IgD-negative memory B cell (primary cell): ENCODE results near the gene CDHR1. TPM values are rescaled to one million over a fixed set of nuclear protein-coding genes. Genes with fewer than 3 reads are reported as not detected.
"Not testable (repeated sequence)": the region's sequence is repeated elsewhere in the genome, so short reads cannot be mapped to it uniquely, and the experiment has no call there.

Experiments used
- H3K27ac Mint-ChIP-seq, 3 donors: one replicate each; pipeline ENCODE4 v1.8.0; 2020 to 2022; ENCODE audit warnings: mild to moderate bottlenecking in 3 of 3, mixed read lengths in 3 of 3, moderate library complexity in 1 of 3
- H3K27me3 Mint-ChIP-seq: one replicate; pipeline ENCODE4 v1.8.0; 2021; ENCODE audit warnings: mixed read lengths
- H3K36me3 Mint-ChIP-seq: one replicate; pipeline ENCODE4 v1.8.0; 2020; ENCODE audit warnings: mild to moderate bottlenecking, mixed read lengths
- H3K4me1 Mint-ChIP-seq, 3 donors: one replicate each; pipeline ENCODE4 v1.8.0; 2020 to 2022; ENCODE audit warnings: mixed read lengths in 3 of 3, mild to moderate bottlenecking in 1 of 3
- H3K4me3 Mint-ChIP-seq, 4 donors: one replicate each; pipeline ENCODE4 v1.8.0; 2020 to 2022; ENCODE audit warnings: mild to moderate bottlenecking in 4 of 4, mixed read lengths in 4 of 4, moderate library complexity in 3 of 4
- H3K9me3 Mint-ChIP-seq, 3 donors: one replicate each; pipeline ENCODE4 v1.8.0; 2020 to 2021; ENCODE audit warnings: mixed read lengths in 3 of 3, mild to moderate bottlenecking in 1 of 3
- polyA plus RNA-seq: library from polyadenylated mRNA; unstranded; fragments of 300-500 nt; fragmentation: Illumina TruSeq; gene quantifications from one replicate; pipeline ENCODE4 v1.2.3, GENCODE V29; 2021

CDHR1 gene
- polyA plus RNA-seq, 1 donor from 2014 or later, result not detected

GRCh38 chr10:84166620-84167288 is 27.6 kb upstream of the CDHR1 start:
- H3K27ac Mint-ChIP-seq, result peak overlapping the region in 2 of 3 donors; percentile 5 to 46
- H3K4me1 Mint-ChIP-seq, result peaks cover 6 to 20% (median 14%) of the 10 kb centered on the region in 3 donors
- H3K4me3 Mint-ChIP-seq, result peak overlapping the region in 2 of 4 donors; percentile 41 to 57
- peaks cover 0 to 8% (median 0%) of the 10 kb centered on the region in 3 donors for H3K9me3 Mint-ChIP-seq
- H3K27me3 Mint-ChIP-seq, result peaks cover 10% of the 10 kb centered on the region
- H3K36me3 Mint-ChIP-seq, result peaks cover 2% of the 10 kb centered on the region

- not testable (repeated sequence) for H3K36me3 Mint-ChIP-seq, H3K9me3 Mint-ChIP-seq, H3K27me3 Mint-ChIP-seq
- Mint-ChIP-seq H3K4me3 (peak overlapping the region in 1 of 4 donors; percentile 17), H3K4me1 (peaks cover 12 to 24% (median 19%) of the 10 kb centered on the region in 3 donors), H3K27ac (peak overlapping the region in 2 of 3 donors; percentile 5 to 46)
These were observed 27.1 kb upstream of the CDHR1 start for GRCh38 chr10:84167289-84167653.

GRCh38 chr10:84168382-84168781 is 26.0 kb upstream of the CDHR1 start:
- peak overlapping the region in 2 of 4 donors; percentile 23 to 54 for H3K4me3 Mint-ChIP-seq
- H3K27me3 Mint-ChIP-seq, result not testable (repeated sequence)

GRCh38 chr10:84171237-84171636 is 23.1 kb upstream of the CDHR1 start:
- Mint-ChIP-seq H3K27ac (peak overlapping the region; percentile 81 to 97 (median 90)), H3K4me3 (peak overlapping the region in 3 of 4 donors; percentile 50 to 83 (median 65)), H3K4me1 (peaks cover 10 to 19% (median 17%) of the 10 kb centered on the region in 3 donors)
- H3K9me3 Mint-ChIP-seq, H3K27me3 Mint-ChIP-seq, H3K36me3 Mint-ChIP-seq: not testable (repeated sequence)

More at GRCh38 chr10:84168382-84168781, 26.0 kb upstream of the CDHR1 start:
- peaks cover 14 to 32% (median 25%) of the 10 kb centered on the region in 3 donors for H3K4me1 Mint-ChIP-seq
- not testable (repeated sequence) for H3K36me3 Mint-ChIP-seq, H3K27ac Mint-ChIP-seq, H3K9me3 Mint-ChIP-seq

- H3K27ac Mint-ChIP-seq, result peak overlapping the region; percentile 81 to 97 (median 90)
- peak overlapping the region in 3 of 4 donors; percentile 13 to 83 (median 65) for H3K4me3 Mint-ChIP-seq
These were observed 22.5 kb upstream of the CDHR1 start for GRCh38 chr10:84171700-84172466.

GRCh38 chr10:84172467-84173356 is 21.6 kb upstream of the CDHR1 start:
- peak overlapping the region in 2 of 4 donors; percentile 13 to 68 for H3K4me3 Mint-ChIP-seq
- H3K27me3 Mint-ChIP-seq, result peaks cover 2% of the 10 kb centered on the region
- H3K4me1 Mint-ChIP-seq, result peaks cover 14 to 23% (median 21%) of the 10 kb centered on the region in 3 donors
- H3K27ac Mint-ChIP-seq, result peak overlapping the region; percentile 81 to 97 (median 90)
- peaks cover 0 to 2% (median 0%) of the 10 kb centered on the region in 3 donors for H3K9me3 Mint-ChIP-seq
- peaks cover 6% of the 10 kb centered on the region for H3K36me3 Mint-ChIP-seq

More at GRCh38 chr10:84171700-84172466, 22.5 kb upstream of the CDHR1 start:
- H3K27me3 Mint-ChIP-seq, H3K36me3 Mint-ChIP-seq, H3K9me3 Mint-ChIP-seq: not testable (repeated sequence)
- H3K4me1 Mint-ChIP-seq, result peaks cover 14 to 22% (median 20%) of the 10 kb centered on the region in 3 donors

- Mint-ChIP-seq H3K4me1 (peaks cover 14 to 21% (median 20%) of the 10 kb centered on the region in 3 donors), H3K9me3 (peaks cover 0 to 2% (median 0%) of the 10 kb centered on the region in 3 donors), H3K27me3 (peaks cover 2% of the 10 kb centered on the region), H3K4me3 (peak within 1 kb of the TSS in 1 of 4 donors; percentile 68), H3K27ac (peak within 1 kb of the TSS; percentile 81 to 97 (median 81)), H3K36me3 (peaks cover 6% of the 10 kb centered on the region)
These were observed 20.8 kb upstream of the CDHR1 start, which contains the start of gene GPR15LG for GRCh38 chr10:84173501-84173929. TSS of gene GPR15LG (plus strand) at chr10:84173801. CDS start at chr10:84173852, 51 bp downstream.

GRCh38 chr10:84175436-84175835 is 18.9 kb upstream of the CDHR1 start:
- Mint-ChIP-seq H3K27ac (no peak overlapping the region), H3K27me3 (peaks cover 2% of the 10 kb centered on the region), H3K9me3 (peaks cover 0 to 2% (median 0%) of the 10 kb centered on the region in 3 donors), H3K4me3 (no peak overlapping the region), H3K4me1 (peaks cover 14 to 21% (median 20%) of the 10 kb centered on the region in 3 donors), H3K36me3 (peaks cover 6% of the 10 kb centered on the region)

GRCh38 chr10:84176351-84176750 is 18.0 kb upstream of the CDHR1 start:
- Mint-ChIP-seq H3K36me3 (peaks cover 6% of the 10 kb centered on the region), H3K4me1 (peaks cover 14 to 19% (median 18%) of the 10 kb centered on the region in 3 donors), H3K27ac (peak overlapping the region; percentile 72 to 94 (median 89)), H3K27me3 (peaks cover 2% of the 10 kb centered on the region), H3K4me3 (no peak overlapping the region), H3K9me3 (peaks cover 0 to 2% (median 0%) of the 10 kb centered on the region in 3 donors)

- Mint-ChIP-seq H3K4me1 (peaks cover 10 to 15% (median 13%) of the 10 kb centered on the region in 3 donors), H3K27ac (peak overlapping the region; percentile 72 to 94 (median 89)), H3K4me3 (peak overlapping the region in 2 of 4 donors; percentile 40 to 58), H3K36me3 (peaks cover 4% of the 10 kb centered on the region), H3K27me3 (peaks cover 2% of the 10 kb centered on the region), H3K9me3 (no peaks in the 10 kb centered on the region)
These were observed 17.4 kb upstream of the CDHR1 start for GRCh38 chr10:84176836-84177474.

GRCh38 chr10:84177541-84178141 is 16.7 kb upstream of the CDHR1 start:
- Mint-ChIP-seq H3K27ac (no peak overlapping the region), H3K4me3 (no peak overlapping the region), H3K27me3 (peaks cover 2% of the 10 kb centered on the region), H3K36me3 (no peaks in the 10 kb centered on the region), H3K9me3 (peaks cover 0 to 2% (median 0%) of the 10 kb centered on the region in 3 donors), H3K4me1 (peaks cover 4 to 8% (median 8%) of the 10 kb centered on the region in 3 donors)

- peaks cover 0 to 3% (median 0%) of the 10 kb centered on the region in 3 donors for H3K9me3 Mint-ChIP-seq
- H3K27me3 Mint-ChIP-seq, result peaks cover 2% of the 10 kb centered on the region
- H3K4me1 Mint-ChIP-seq, result peaks cover 4 to 5% (median 4%) of the 10 kb centered on the region in 3 donors
- H3K4me3 Mint-ChIP-seq, result no peak overlapping the region
- no peak overlapping the region for H3K27ac Mint-ChIP-seq
- H3K36me3 Mint-ChIP-seq, result no peaks in the 10 kb centered on the region
These were observed 16.2 kb upstream of the CDHR1 start for GRCh38 chr10:84178160-84178609.

GRCh38 chr10:84179059-84179710 is 15.2 kb upstream of the CDHR1 start:
- H3K27me3 Mint-ChIP-seq, result peaks cover 2% of the 10 kb centered on the region
- peaks cover 4 to 5% (median 4%) of the 10 kb centered on the region in 3 donors for H3K4me1 Mint-ChIP-seq
- H3K36me3 Mint-ChIP-seq, result no peaks in the 10 kb centered on the region
- no peak overlapping the region for H3K27ac Mint-ChIP-seq
- peaks cover 0 to 3% (median 0%) of the 10 kb centered on the region in 3 donors for H3K9me3 Mint-ChIP-seq
- H3K4me3 Mint-ChIP-seq, result no peak overlapping the region
